ENCODE measurements around the gene ATG4B. TPM values are rescaled to one million over a fixed set of nuclear protein-coding genes. Genes with fewer than 3 reads are reported as not detected.

ATG4B gene
- total RNA-seq, 2 donors from 2014 or later = 126 to 166 TPM

- H3K36me3 Mint-ChIP-seq (ENCODE audit: low read depth) = peaks cover 58% of the 10 kb centered on the region
- Histone ChIP-seq H3K4me3 (ENCODE audit: low read length) (no peak overlapping the region), H3K4me1 (ENCODE audit: control insufficient read depth, insufficient read depth, low read length) (no peaks in the 10 kb centered on the region), H3K27me3 (ENCODE audit: control insufficient read depth, insufficient read depth, low read length, poor library complexity, severe bottlenecking) (no peaks in the 10 kb centered on the region), H3K36me3 (ENCODE audit: control insufficient read depth, insufficient read depth, low read length) (peaks cover 40% of the 10 kb centered on the region), H3K9ac (ENCODE audit: extremely low read depth, low read length, poor library complexity, severe bottlenecking) (no peak overlapping the region), H3K9me3 (ENCODE audit: control insufficient read depth, low read length) (no peaks in the 10 kb centered on the region), H3K27ac (ENCODE audit: low read depth, low read length) (no peak overlapping the region)
- no peak for TF ChIP-seq CTCF (conservative IDR thresholded peaks at IDR 0.05)
- no peaks in the 10 kb centered on the region for H3K9me3 Mint-ChIP-seq
- H3K27me3 Mint-ChIP-seq (ENCODE audit: insufficient read depth) = no peaks in the 10 kb centered on the region
- no peaks in the 10 kb centered on the region for H3K4me1 Mint-ChIP-seq
- DNase-seq = no peak
- 95 to 96% methylated on average over 6 of the region's 6 CpGs for WGBS, 2 experiments (ENCODE audit: insufficient coverage in 1 of 2, insufficient read length in 1 of 2)
- H3K27ac Mint-ChIP-seq = no peak overlapping the region
- H3K4me3 Mint-ChIP-seq = no peak overlapping the region
These were observed 37.9 kb upstream of the ATG4B start for GRCh38 chr2:241599615-241600014.

- Histone ChIP-seq H3K27ac (ENCODE audit: low read depth, low read length) (no peak overlapping the region), H3K9ac (ENCODE audit: extremely low read depth, low read length, poor library complexity, severe bottlenecking) (no peak overlapping the region), H3K4me1 (ENCODE audit: control insufficient read depth, insufficient read depth, low read length) (no peaks in the 10 kb centered on the region), H3K4me3 (ENCODE audit: low read length) (no peak overlapping the region), H3K36me3 (ENCODE audit: control insufficient read depth, insufficient read depth, low read length) (peaks cover 48% of the 10 kb centered on the region), H3K27me3 (ENCODE audit: control insufficient read depth, insufficient read depth, low read length, poor library complexity, severe bottlenecking) (no peaks in the 10 kb centered on the region), H3K9me3 (ENCODE audit: control insufficient read depth, low read length) (no peaks in the 10 kb centered on the region)
- Mint-ChIP-seq H3K4me3 (no peak overlapping the region), H3K4me1 (no peaks in the 10 kb centered on the region), H3K9me3 (no peaks in the 10 kb centered on the region), H3K27me3 (ENCODE audit: insufficient read depth) (no peaks in the 10 kb centered on the region), H3K36me3 (ENCODE audit: low read depth) (peaks cover 57% of the 10 kb centered on the region), H3K27ac (no peak overlapping the region)
- DNase-seq = no peak
- WGBS, 2 experiments (ENCODE audit: insufficient coverage in 1 of 2, insufficient read length in 1 of 2) = 93% methylated on average over 7 to 13 of the region's 13 CpGs
- TF ChIP-seq CTCF (conservative IDR thresholded peaks at IDR 0.05) = no peak
These were observed 35.7 kb upstream of the ATG4B start for GRCh38 chr2:241601841-241602240.

- no peak overlapping the region for H3K4me3 ChIP-seq (ENCODE audit: low read length)
- no peak overlapping the region for H3K4me3 Mint-ChIP-seq
- H3K27ac ChIP-seq (ENCODE audit: low read depth, low read length) = no peak overlapping the region
- no peak for DNase-seq
- no peaks in the 10 kb centered on the region for H3K4me1 Mint-ChIP-seq
- H3K27me3 Mint-ChIP-seq (ENCODE audit: insufficient read depth) = no peaks in the 10 kb centered on the region
- no peak for TF ChIP-seq CTCF (conservative IDR thresholded peaks at IDR 0.05)
- peaks cover 52% of the 10 kb centered on the region for H3K36me3 Mint-ChIP-seq (ENCODE audit: low read depth)
- no peaks in the 10 kb centered on the region for H3K4me1 ChIP-seq (ENCODE audit: control insufficient read depth, insufficient read depth, low read length)
- H3K36me3 ChIP-seq (ENCODE audit: control insufficient read depth, insufficient read depth, low read length) = peaks cover 45% of the 10 kb centered on the region
- WGBS, 2 experiments (ENCODE audit: insufficient coverage in 1 of 2, insufficient read length in 1 of 2) = 96 to 98% methylated on average over 8 to 17 of the region's 17 CpGs
- H3K9me3 Mint-ChIP-seq = no peaks in the 10 kb centered on the region
- no peaks in the 10 kb centered on the region for H3K9me3 ChIP-seq (ENCODE audit: control insufficient read depth, low read length)
- H3K27ac Mint-ChIP-seq = no peak overlapping the region
- no peak overlapping the region for H3K9ac ChIP-seq (ENCODE audit: extremely low read depth, low read length, poor library complexity, severe bottlenecking)
- H3K27me3 ChIP-seq (ENCODE audit: control insufficient read depth, insufficient read depth, low read length, poor library complexity, severe bottlenecking) = no peaks in the 10 kb centered on the region
These were observed 34.8 kb upstream of the ATG4B start for GRCh38 chr2:241602720-241603119.
